ENCODE data around the gene ABCC4. TPM values are rescaled to one million over a fixed set of nuclear protein-coding genes. Genes with fewer than 3 reads are reported as not detected.
"Not testable (repeated sequence)": the region's sequence is repeated elsewhere in the genome, so short reads cannot be mapped to it uniquely, and the experiment has no call there.

The ABCC4 gene
- total RNA-seq, 4 donors from 2014 or later = 2.5 to 12.6 (median 6.0) TPM

DNA sequence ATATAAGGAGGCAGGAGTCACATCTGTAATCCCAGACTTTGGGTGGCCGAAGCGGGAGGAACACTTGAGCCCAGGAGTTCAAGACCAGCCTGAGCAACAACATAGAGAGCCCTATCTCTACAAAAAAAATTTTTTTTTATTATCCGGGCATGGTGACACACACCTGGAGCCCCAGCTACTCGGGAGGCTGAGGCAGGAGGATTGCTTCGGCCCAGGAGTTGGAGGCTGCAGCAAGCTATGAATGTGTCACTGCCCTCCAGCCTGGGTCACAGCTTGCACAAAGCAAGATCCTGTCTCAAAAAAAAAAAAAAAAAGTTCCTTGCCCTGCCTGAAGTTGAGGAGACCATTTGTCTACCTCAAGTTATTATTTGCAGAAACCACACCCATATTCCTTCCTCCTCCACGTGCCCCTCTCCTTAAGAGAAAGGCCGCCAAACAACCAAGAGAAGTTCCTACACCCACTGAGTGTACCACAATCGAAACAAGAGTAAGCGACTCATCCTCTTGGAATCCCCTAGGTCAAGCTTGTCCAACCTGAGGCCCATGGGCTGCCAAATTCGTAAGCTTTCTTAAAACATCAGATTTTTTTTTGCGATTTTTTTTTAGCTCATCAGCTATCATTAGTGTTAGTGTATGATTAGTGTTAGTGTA lies 2.2 kb downstream of the ABCC4 start:
- peak overlapping the region in 1 of 4 donors; percentile 2 for H3K27ac ChIP-seq
- no peaks in the 10 kb centered on the region for H3K36me3 ChIP-seq
- 57 to 70% methylated on average over 9 to 11 of the region's 11 CpGs for WGBS, 2 donors
- H3K4me3 ChIP-seq = no peak overlapping the region
- TF ChIP-seq POLR2A (IDR thresholded peaks at IDR 0.05) = no peak
- TF ChIP-seq, protein P1, sequence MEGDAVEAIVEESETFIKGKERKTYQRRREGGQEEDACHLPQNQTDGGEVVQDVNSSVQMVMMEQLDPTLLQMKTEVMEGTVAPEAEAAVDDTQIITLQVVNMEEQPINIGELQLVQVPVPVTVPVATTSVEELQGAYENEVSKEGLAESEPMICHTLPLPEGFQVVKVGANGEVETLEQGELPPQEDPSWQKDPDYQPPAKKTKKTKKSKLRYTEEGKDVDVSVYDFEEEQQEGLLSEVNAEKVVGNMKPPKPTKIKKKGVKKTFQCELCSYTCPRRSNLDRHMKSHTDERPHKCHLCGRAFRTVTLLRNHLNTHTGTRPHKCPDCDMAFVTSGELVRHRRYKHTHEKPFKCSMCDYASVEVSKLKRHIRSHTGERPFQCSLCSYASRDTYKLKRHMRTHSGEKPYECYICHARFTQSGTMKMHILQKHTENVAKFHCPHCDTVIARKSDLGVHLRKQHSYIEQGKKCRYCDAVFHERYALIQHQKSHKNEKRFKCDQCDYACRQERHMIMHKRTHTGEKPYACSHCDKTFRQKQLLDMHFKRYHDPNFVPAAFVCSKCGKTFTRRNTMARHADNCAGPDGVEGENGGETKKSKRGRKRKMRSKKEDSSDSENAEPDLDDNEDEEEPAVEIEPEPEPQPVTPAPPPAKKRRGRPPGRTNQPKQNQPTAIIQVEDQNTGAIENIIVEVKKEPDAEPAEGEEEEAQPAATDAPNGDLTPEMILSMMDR (IDR thresholded peaks at IDR 0.05) = no peak
- H3K27me3 ChIP-seq = no peaks in the 10 kb centered on the region
- intact Hi-C loops (cut with DNase I) = no loop called here
- peaks cover 0 to 33% (median 4%) of the 10 kb centered on the region in 3 donors for H3K4me1 ChIP-seq
- DNase-seq = no peak
- no peaks in the 10 kb centered on the region for H3K9me3 ChIP-seq

DNA sequence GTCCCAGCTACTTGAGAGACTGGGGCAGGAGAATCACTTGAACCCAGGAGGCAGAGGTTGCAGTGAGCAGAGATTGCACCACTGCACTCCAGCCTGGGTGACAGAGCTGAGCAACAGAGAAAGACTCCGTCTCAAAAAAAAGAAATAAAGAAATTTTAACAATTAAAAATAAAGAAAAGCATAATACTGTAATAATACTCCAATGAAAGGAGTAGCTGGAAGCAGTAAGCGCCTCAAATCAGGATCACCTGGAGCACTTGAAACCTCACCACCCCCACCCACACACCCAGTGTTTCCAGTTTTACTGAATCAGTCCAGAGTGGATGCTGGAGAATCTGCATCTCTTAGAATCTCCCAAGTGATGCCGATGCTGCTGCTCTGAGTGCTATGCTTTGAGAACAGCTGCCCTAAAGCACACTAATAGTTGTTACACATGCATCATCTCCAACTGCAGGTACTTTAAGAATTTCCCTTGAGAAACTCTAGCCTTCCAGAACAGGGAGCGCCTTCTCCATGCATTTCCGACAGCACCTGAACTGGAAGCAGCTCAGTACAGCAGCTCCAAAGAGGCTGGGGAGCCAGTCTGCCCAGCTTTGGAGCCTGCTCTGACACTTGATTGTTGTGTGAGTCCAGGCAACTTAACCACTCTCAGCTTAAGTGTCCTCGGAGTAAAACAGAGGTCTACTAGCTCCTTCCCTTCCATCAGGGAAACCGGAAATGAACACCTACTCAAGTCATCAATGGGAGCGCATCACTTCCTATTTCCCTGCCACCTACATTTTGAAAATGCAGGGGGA lies 2.9 kb downstream of the ABCC4 start:
- H3K4me1 ChIP-seq = peaks cover 0 to 33% (median 4%) of the 10 kb centered on the region in 3 donors
- intact Hi-C loops (cut with DNase I) = no loop called here

DNA sequence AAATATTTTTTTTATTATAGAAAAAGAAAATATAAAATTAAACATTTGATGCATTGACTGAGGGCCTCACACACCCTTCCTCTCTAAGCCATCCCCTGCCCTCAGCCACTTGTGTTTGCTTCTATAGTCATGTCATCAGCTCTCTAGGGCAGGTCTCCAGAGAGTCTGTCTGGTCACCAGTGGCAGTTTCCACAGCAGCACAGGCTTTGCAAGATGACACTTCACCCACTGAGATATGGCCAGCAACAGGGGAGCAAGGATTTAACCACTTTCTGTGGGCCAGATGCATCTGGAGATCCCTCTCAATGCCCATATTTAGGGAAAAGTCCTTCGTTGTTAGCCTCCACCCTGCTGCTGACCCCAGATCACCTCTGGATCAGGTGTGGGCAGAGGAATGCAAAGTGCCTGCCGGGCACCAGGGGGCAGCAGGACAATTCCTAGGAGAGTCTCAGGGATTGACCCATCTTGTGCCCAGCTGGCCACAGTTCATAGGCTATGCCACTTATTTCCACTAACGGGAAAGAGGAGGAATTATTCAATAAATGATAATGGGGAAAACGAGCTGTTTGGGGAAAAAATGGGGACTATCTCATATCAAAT lies 4.8 kb downstream of the ABCC4 start:
- WGBS, 2 donors = 43 to 53% methylated on average over 3 to 4 of the region's 4 CpGs
- Histone ChIP-seq H3K27ac (no peak overlapping the region), H3K36me3 (no peaks in the 10 kb centered on the region), H3K9me3 (no peaks in the 10 kb centered on the region), H3K27me3 (no peaks in the 10 kb centered on the region), H3K4me1 (peaks cover 0 to 25% (median 4%) of the 10 kb centered on the region in 3 donors), H3K4me3 (no peak overlapping the region)
- TF ChIP-seq, protein P1 (IDR thresholded peaks at IDR 0.05) = peak in 5 of 6 experiments; percentile 32 to 58 (median 50)
- TF ChIP-seq POLR2A (IDR thresholded peaks at IDR 0.05) = no peak
- DNase-seq = no peak
- intact Hi-C loops (cut with DNase I) = no loop called here

More for the DNA sequence above, 2.9 kb downstream of the ABCC4 start:
- Histone ChIP-seq H3K27me3 (no peaks in the 10 kb centered on the region), H3K9me3 (no peaks in the 10 kb centered on the region), H3K36me3 (no peaks in the 10 kb centered on the region), H3K4me3 (no peak overlapping the region), H3K27ac (peak overlapping the region in 1 of 4 donors; percentile 2)
- no peak for TF ChIP-seq POLR2A (IDR thresholded peaks at IDR 0.05)
- TF ChIP-seq, protein P1 (IDR thresholded peaks at IDR 0.05) = no peak
- DNase-seq = no peak
- 82 to 86% methylated on average over 5 to 6 of the region's 8 CpGs for WGBS, 2 donors

DNA sequence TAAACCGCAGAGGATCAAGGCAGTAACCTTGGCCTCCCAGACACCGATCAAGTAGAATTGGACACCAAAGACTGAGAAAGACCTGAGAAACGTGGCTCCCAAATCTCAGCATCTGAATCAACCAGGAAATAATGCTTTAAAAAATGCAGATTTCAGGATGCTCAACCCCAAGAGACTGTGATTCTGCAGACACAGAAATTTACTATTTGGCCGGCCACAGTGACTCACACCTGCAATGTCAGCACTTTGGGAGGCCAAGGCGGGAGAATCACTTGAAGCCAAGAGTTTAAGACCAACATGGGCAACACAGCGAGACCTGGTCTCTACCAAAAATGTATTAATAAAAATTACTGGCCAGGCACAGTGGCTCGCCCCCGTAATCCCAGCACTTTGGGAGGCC lies 6.2 kb downstream of the ABCC4 start:
- TF ChIP-seq, protein P1 (IDR thresholded peaks at IDR 0.05) = no peak
- TF ChIP-seq POLR2A (IDR thresholded peaks at IDR 0.05) = no peak
- intact Hi-C loops (cut with DNase I) = no loop called here
- H3K9me3 ChIP-seq = no peaks in the 10 kb centered on the region
- no peak overlapping the region for H3K4me3 ChIP-seq
- H3K27me3 ChIP-seq = no peaks in the 10 kb centered on the region
- DNase-seq = no peak
- no peak overlapping the region for H3K27ac ChIP-seq
- no peaks in the 10 kb centered on the region for H3K36me3 ChIP-seq
- 85 to 90% methylated on average over 8 of the region's 8 CpGs for WGBS, 2 donors
- H3K4me1 ChIP-seq = peaks cover 0 to 11% (median 0%) of the 10 kb centered on the region in 3 donors

DNA sequence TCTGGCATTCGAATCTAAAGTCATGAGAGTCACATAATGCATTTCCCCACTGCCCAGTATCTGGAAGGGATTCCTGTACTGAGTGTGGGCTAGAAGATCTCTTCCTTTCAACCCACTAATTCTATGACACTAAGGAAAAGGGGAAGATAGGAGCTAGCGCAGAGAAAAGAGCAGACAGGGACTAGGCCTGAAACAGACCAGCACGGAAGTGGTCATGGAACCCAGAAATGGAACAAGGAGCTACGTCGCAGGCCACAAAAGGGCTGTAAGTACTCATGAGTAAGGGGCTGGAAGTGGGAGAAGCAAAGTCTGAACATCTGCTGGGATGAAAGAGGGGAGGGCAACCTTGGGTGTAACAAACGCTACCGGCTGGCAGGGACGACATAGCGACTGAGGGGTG lies 8.6 kb downstream of the ABCC4 start:
- Histone ChIP-seq H3K36me3 (no peaks in the 10 kb centered on the region), H3K4me1 (peaks cover 0 to 4% (median 0%) of the 10 kb centered on the region in 3 donors), H3K4me3 (no peak overlapping the region), H3K9me3 (no peaks in the 10 kb centered on the region), H3K27ac (no peak overlapping the region), H3K27me3 (no peaks in the 10 kb centered on the region)
- 90 to 97% methylated on average over 9 of the region's 9 CpGs for WGBS, 2 donors
- TF ChIP-seq POLR2A (IDR thresholded peaks at IDR 0.05) = no peak
- TF ChIP-seq, protein P1 (IDR thresholded peaks at IDR 0.05) = no peak
- no peak for DNase-seq
- intact Hi-C loops (cut with DNase I) = no loop called here

DNA sequence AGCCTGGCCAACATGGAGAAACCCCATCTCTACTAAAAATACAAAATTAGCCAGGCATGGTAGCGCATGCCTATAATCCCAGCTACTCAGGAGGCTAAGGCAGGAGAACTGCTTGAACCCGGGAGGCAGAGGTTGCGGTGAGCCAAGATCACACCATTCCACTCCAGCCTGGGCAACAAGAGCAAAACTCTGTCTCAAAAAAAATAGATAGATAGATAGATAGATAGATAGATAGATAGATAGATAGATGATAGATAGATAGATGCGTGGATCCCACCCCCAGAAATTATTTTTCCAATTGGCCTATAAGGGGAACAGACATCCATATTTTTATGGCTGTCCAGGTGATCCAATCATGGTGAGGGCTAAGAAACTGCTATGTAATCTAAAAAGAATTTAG lies 11.3 kb downstream of the ABCC4 start:
- H3K9me3 ChIP-seq; DNase-seq; H3K4me3 ChIP-seq; H3K27ac ChIP-seq; H3K4me1 ChIP-seq; H3K27me3 ChIP-seq; intact Hi-C loops (cut with DNase I); H3K36me3 ChIP-seq: not testable (repeated sequence)
- 89 to 92% methylated on average over 4 of the region's 4 CpGs for WGBS, 2 donors
